CD4-positive, alpha-beta T cell treated with Interleukin-17A for 1 hour (primary cell): ENCODE data around the gene OR2B2.

ENCODE experiments used
- DNase-seq: peaks from one replicate; pipeline ENCODE4 v3.0.0-alpha.2; 2020

Gene OR2B2

DNA sequence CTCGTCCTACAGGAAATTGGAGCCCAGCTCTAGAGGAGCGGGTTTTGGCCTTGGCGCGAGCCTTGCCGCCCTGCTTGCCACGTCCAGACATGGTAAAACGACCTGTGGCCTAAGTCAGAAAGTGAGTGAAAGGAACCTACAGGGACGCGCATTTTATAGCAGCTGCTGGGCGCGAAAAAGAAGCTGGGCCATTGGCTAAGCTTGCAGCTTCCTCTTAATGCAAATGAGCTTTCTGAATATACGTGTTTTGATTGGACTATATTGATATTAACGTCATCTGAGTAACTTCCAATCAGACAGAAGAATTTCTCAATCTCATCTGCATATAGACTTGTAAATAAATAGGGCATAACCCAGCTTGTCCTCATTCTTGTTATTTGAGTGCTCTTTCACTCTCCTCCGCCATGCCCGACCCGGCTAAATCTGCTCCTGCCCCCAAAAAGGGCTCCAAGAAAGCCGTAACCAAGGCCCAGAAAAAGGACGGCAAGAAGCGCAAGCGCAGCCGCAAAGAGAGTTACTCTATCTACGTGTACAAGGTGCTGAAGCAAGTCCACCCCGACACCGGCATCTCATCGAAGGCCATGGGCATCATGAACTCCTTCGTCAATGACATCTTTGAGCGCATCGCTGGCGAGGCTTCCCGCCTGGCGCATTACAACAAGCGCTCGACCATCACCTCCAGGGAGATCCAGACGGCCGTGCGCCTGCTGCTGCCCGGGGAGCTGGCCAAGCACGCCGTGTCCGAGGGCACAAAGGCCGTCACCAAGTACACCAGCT, 18.9 kb downstream of the OR2B2 start:
- DNase-seq = peak; percentile 97

DNA sequence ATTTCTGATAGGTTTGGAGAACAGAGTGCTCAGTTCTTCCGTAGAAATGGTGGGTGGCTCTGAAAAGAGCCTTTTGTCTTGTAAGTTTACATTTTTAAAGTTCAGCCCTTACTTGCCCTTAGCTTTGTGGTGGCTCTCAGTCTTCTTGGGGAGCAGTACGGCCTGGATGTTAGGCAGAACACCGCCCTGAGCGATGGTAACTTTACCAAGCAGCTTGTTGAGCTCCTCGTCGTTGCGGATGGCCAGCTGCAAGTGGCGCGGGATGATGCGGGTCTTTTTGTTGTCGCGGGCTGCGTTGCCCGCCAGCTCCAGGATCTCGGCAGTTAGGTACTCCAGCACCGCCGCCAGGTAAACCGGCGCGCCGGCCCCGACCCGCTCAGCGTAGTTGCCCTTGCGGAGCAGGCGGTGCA, 19.5 kb downstream of the OR2B2 start:
- DNase-seq = no peak

DNA sequence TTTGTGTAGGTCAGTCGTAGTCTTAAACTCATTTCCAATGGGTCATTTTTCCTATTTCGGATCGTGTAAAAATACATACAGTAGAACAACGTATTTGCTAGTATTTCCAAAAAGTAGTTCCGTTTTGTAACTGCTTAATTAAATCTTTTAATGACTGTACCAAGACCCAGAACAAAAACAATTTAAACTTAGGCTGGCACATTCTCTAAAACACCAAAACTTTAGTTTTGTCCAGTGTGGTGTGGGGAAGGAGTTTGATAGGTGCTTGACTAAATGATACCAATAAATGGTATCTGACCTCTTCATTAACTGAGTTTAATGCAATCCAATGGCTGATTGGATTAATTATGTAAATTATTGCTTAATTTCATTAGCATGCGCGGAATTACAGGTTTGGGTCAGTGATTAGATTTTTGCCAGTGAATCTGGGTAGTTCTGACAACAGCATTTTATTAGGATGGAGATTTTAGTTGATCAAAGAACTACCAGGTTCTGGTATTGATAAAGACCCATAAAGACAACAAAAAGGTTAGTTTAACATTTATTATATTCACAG, 20.8 kb downstream of the OR2B2 start:
- no peak for DNase-seq

DNA sequence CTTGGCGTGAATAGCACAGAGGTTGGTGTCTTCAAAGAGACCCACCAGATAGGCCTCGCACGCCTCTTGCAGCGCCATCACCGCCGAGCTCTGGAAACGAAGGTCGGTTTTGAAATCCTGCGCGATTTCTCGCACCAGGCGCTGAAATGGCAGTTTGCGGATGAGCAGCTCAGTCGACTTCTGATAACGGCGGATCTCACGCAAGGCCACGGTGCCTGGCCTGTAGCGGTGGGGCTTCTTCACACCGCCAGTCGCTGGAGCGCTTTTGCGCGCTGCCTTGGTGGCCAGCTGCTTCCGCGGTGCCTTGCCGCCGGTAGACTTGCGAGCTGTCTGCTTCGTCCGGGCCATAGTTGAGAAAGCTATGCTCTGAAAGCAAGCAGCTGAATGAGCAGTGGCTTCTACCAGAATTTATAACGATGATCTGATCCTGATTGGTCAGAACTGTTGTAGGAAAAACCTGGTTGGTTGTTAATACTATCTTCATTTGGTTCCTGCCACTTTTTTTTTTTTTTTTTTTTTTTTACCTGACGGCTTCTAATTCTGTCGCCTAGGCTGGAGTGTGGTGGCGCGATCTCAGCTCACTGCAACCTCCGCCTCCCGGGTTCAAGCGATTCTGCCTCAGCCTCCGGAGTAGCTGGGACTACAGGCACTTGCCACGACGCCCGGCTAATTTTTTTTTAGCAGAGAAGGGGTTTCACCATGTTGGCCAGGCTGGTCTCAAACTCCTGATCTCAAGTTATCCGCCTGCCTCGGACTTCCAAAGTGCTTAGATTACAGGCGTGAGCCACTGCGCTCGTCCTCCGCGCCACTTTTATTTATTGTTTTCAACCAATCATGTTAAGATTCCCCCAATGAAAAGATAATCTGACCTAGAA, 21.5 kb downstream of the OR2B2 start:
- peak; percentile 96 for DNase-seq

DNA sequence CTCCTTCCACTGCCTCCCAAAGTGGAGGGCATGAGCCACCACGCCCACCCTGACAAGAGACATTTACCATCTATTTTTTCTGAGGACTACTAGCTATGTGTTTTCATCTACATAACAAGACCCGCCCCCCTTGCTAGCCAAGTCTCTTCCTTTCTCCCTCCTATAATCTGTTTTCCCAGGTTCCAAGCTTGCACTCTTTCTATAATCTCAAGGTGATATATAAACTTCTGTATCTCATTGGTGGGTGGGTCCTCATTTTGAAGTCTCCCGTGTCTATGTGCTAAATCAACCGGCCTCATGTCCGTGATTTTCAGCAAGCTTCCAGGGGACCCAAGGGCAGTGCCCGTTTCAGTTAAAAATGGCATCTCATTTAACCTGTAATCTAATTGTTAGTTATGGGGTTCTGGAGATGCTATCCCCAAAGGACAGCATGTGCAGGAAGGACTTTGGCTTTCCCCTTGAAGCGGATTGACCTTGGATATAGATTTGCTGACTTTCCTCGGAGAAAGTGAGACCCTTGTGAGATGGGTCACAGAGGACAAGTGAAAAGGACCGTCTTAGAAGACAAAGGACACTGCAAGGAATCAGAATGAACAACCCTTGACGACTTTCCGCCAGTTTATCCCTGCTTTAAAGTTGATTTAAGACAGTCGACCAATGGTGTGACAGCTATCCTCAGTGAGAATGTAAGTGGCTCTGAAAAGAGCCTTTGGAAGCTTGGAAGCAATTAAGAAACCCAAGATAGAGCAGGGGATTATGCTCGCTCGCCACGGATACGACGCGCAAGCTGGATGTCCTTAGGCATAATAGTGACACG, 22.4 kb downstream of the OR2B2 start:
- no peak for DNase-seq

DNA sequence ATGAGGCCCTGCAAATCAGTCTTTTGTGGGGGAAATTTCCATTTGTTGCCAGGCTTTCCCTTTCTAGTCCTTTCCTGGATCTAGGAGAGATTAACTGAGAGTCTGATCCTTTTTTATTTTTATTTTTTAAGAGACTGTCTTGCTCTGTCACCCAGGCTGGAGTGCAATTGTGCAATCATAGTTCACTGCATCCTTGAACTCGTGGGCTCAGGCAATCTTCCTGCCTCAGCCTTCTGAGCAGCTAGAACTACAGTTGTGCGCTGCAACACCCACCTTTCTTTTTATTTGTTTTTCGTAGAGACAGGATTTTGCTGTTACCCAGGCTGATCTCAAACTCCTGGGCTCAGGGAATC, 22.9 kb downstream of the OR2B2 start:
- no peak for DNase-seq

DNA sequence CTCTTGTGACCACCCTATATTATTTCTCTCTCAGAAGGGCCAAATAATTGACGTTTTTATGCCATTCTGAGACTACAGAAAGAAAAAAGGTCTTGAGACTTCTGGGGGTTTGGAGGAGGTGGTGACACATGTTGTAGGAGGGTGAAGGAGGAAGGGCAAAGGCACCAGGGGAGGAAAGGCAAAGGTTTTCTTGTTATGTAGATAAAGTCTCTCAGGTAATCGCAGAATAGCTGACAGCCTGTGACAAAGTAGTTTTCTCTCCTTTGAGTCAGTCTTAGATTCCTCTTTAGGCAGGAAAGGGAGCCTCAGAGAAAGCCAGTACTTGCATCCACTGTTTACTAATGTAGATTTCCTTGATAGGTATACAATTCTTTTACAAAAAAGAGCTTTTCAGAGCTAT, 23.6 kb downstream of the OR2B2 start:
- DNase-seq = no peak

DNA sequence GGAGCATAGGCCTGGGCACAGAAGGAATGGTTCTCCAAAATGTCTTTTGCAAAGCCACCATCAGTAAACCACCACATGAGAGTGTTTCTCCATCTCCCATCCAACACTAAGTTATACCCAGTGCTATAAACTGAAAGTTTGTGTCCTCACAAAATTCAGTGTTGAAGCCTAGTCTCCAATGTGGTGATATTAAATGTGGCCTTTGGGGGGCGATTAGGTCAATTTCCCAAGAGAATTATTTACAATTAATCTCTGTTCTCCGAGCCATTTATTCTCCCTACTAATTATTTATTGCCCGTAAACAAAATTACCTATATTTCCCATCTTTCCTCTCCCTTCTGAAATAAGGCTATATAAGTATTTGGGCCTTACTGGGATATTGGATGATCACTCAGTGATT, 26.1 kb downstream of the OR2B2 start:
- no peak for DNase-seq

DNA sequence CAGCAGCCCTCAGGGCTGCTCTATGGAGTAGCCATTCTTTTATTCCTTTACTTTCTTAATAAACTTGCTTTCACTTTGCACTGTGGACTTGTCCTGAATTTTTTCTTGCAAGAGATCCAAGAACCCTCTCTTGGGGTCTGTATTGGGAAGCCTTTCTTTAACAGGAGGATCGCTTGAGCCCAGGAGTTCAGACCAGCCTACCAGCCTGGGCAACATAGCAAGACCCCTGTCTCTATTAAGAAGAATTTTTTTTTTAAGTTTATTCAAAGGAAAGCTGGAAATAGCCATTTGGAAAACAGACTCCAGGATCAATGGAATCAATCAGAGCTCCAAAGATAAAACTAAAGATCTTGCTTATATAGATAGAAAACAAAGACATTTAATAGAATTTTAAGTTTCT, 29.1 kb downstream of the OR2B2 start:
- no peak for DNase-seq

DNA sequence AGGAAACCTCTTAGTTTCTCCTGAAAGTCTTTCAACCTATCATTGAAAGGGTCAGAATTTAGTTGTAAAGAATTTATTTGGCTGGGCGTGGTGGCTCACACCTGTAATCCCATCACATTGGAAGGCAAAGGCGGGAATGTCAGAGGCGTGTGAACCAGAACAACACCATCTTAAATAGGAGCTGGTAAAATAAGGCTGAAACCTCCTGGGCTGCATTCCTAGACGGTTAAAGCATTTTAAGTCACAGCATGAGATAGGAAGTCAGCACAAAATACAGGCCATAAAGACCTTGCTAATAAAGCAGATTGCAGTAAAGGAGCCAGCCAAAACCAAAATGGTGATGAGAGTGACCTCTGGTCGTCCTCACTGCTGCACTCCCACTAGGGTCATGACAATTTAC, 29.6 kb downstream of the OR2B2 start:
- DNase-seq = no peak

DNA sequence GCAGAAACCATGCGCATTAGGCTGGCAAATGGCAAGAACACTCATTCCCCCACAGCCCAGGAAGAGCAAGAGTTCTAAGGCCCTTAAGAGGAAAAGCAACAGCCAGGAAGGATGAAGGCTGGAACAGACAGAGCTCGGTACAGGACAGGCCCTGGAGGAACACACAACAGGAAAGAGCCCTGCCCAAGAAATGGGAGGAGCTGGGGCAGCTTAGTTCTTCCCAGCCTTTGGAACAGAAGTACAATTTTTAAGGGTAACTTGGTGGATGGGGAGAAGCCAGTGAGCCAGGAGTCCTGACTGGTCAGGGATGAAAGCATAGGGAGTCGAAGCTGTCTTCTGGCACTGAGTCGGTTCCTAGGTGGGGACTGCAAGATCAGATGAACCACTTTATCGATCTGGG, 32.4 kb downstream of the OR2B2 start:
- no peak for DNase-seq

DNA sequence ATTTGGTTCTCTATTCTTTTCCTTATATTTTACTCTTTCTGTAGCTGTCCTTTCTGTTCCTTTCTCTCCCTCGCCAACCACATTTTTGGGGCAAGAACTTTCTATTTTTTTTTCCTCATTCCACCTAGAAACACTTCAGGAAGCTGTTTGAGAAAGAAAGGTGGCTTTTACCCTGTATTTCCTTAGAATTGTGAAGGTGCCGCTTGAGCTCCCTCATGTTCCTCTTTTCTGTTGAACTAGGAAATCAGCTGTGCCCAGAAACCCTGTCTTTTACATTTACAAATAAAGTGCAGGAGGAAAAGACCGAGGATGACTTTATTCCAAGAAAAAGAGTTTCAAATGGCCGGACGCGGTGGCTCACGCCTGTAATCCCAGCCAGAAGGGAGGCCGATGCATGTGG, 38.2 kb downstream of the OR2B2 start:
- DNase-seq = no peak

DNA sequence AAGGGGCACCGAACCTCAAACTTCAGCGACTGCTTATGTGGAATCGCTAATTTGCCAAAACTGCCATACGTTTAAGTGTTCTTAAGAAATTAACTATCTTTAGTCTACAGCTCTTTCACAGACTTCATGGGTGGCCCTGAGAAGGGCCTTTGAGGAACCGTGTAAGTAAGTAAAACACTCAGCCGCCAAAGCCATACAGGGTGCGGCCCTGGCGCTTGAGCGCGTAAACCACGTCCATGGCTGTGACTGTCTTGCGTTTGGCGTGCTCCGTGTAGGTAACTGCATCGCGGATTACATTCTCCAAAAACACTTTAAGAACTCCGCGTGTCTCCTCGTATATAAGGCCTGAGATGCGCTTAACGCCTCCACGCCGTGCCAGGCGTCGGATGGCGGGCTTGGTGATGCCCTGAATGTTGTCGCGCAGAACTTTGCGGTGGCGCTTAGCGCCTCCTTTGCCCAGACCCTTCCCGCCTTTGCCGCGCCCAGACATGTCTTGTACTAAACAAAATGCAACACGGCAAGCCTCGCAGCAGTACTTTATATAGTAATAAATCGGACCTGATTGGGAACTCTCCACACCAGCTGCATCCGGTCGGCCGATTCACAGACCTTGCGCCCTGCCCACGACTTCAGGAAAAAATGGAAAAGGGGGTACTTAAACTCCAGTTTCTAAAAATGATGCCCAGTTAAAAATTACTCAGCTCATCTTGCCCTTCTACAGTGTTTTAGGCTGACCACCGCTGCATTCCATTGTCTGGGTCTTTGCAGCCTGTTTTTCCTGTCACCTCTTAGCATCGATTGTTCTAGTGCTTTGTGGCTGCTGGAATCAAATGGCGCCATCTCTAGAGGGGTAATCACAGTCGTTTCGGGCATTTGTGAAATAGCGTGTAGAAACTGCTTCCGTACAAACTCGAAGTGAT, 38.9 kb downstream of the OR2B2 start:
- DNase-seq = peak; percentile 89

DNA sequence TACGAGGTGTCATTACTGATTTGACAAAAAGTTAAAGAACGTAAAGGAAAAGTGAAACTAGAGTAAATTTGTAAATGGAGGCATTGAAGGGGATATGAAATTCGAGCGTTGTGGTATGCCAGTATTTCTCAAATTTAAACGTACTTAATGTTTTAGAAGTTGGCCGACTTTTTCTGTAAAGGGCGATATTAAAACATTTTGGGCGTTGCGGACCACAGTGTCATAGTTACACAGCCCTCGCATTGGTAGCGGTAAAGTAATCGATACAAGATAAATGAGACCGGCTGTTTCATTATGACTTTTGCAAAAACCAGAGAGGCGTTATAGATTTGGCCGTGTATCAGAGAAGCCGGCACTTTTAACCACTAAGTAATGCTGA, 39.6 kb downstream of the OR2B2 start:
- no peak for DNase-seq

DNA sequence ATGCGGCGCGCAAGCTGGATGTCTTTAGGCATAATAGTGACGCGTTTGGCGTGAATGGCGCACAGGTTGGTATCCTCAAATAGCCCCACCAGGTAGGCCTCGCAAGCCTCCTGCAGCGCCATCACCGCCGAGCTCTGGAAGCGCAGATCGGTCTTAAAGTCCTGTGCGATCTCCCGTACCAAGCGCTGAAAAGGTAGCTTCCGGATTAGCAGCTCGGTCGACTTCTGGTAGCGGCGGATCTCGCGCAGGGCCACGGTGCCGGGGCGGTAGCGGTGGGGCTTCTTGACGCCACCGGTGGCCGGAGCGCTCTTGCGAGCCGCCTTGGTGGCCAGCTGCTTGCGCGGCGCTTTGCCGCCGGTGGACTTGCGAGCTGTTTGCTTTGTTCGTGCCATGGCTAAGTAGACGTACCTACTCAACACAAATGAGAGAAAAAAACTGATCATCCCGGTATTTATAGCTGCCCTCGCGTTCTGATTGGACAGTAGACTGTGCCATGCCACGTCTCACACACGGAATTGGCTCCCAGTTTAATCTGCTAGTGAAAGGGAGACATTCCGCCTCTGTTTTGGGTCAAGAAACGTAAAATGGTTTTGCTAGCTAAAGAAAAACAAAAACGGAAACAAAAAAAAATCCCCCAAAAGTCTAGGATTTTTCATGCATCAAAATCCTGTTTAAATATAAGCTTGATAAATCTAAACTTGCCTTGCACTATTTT, 40.1 kb downstream of the OR2B2 start:
- peak; percentile 98 for DNase-seq

DNA sequence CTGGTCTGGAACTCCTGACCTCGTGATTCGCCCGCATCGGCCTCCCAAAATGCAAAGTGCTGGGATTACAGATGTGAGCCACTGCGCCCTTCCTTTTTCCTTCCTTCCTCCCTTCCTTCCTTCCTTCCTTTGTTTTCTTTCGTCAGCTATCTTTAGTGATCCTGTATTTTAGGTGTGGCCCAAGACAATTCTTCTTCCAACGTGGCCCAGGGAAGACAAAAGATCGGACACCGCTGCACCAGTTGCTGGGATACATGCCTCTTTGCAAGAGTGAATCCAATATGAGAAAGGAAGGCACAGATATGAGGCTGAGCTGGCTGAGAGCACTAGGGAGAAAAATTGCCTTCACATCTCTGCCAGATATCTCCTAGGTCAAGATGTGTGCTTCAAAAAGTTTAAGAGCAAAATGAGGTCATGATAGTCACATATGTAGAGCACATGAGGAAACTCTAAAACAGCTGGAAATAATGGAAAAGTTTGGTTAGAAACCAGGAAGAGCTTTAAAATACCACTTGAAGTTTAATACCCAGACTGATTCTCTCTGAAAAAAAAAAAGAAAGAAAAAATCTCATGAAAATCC, 41.8 kb downstream of the OR2B2 start:
- DNase-seq = no peak

DNA sequence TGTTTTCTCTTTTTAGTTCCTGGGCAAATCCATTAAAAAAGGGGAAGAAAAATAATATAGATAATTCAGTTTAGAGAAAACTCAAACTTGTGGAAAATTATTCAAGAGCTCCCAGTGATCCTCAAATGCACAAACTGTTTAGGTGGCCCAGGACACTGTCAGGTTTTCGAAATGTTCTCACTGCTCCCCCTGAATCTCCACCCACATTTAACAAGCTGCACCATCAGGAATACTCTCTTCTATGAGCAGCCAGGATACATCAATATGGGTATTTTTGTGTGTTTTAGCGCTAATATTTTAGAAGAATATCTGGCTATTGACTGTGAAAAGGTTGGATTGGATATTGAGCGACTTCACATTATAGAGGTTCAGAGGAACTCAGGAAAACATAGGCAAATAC, 43.9 kb downstream of the OR2B2 start:
- no peak for DNase-seq

DNA sequence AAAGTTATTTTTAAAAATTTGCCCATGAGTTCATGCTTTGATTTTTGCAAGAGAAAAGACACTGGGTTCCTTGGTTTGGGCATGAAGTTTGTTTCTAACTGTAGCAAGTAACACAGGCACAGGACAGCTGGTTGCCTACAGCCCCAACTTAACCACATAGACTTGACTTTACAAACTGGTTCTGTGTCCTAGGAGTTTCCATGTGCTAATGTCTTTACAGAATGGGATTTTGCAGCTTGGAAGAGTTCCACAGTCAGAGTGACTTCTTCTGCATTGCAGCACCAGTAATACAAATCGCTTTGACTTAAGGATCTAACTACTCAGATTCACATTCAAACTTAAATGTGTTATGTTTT, 44.3 kb downstream of the OR2B2 start:
- DNase-seq = no peak

DNA sequence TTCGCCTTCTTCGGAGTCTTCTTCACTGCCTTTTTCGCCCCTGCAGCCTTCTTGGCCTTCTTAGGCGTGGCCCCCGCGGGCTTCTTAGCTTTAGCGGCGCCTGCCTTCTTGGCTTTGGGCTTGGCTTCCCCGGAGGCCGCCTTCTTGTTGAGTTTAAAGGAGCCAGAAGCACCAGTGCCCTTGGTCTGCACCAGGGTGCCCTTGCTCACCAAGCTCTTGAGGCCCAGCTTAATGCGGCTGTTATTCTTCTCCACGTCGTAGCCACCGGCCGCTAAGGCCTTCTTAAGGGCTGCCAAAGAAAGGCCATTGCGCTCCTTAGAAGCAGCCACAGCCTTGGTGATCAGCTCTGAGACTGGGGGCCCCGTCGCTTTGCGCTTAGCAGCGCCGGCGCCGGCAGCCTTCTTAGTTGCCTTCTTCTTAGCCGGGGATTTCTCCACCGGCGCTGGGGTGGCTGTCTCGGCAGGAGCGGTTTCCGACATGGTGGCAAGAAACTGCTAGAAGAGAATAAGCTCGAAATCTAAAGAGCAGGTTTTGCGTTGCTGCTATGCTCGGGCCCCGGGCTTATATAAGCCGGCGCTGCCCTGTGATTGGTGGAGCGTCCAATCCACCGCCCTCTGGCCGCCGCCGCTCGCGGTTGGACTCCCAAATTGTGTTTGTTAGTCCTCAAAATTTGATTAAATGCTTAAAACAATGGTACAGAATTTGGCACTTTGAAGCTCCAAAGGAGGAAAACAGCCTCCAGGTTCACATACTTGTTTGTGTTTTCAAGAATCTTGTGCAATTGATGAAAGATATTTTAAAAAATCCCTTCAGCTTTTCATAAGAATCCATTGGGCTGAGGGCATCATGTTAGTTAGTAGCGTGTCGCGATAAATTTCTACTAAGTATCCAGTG, 44.9 kb downstream of the OR2B2 start:
- DNase-seq = peak; percentile 89
